IPS-18c (cell line): ENCODE data around the gene MOK.

Source experiments
- H3K4me3 ChIP-seq: 2 replicates; pipeline ENCODE4 v1.7.0; 2013; ENCODE audit warnings: low read depth, mild to moderate bottlenecking, low read length, moderate library complexity; ENCODE audit not compliant: insufficient read depth
- H3K9me3 ChIP-seq: one replicate; pipeline ENCODE4 v1.6.1; 2013; ENCODE audit warnings: mild to moderate bottlenecking, low read length, moderate library complexity; ENCODE audit not compliant: control insufficient read depth, insufficient read depth

The MOK gene

DNA sequence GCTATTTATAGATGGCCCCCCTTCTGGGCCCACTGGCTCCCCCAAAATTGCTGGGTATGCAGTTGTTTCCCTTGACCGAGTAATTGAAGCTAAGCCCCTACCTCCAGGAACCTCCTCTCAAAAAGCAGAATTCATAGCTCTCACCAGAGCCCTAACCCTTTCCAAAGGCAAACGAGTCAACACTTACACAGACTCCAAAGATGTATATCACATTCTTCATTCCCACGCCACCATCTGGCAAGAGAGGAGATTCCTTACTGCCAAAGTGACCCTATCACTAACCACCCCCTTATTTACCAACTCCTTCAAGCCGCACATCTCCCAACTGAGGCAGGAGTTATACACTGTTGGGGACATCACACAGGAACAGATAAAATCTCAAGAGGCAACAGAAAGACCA is 66.8 kb downstream of the MOK start:
- H3K4me3 ChIP-seq, result no peak overlapping the region
- H3K9me3 ChIP-seq, result peaks cover 2% of the 10 kb centered on the region

DNA sequence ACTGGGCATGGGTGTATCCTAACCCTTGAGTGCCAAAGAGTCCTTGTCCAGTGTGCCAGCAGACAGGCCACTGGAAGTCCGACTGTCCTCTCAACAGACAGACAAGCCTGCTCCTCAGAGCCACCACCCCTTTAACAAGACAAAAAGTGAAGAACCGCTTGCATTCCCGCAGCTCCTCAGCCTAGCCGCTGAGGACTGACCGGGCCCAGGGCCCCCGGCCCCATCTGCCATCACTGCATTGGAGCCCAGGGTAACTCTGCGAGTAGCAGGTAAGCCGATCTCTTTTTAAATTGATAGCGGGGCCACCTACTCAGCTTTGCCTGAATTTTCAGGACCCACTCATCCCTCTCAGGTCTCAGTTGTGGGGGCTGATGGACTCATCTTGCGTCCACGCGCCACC is 68.9 kb downstream of the MOK start:
- no peak overlapping the region for H3K4me3 ChIP-seq
- peaks cover 2% of the 10 kb centered on the region for H3K9me3 ChIP-seq

DNA sequence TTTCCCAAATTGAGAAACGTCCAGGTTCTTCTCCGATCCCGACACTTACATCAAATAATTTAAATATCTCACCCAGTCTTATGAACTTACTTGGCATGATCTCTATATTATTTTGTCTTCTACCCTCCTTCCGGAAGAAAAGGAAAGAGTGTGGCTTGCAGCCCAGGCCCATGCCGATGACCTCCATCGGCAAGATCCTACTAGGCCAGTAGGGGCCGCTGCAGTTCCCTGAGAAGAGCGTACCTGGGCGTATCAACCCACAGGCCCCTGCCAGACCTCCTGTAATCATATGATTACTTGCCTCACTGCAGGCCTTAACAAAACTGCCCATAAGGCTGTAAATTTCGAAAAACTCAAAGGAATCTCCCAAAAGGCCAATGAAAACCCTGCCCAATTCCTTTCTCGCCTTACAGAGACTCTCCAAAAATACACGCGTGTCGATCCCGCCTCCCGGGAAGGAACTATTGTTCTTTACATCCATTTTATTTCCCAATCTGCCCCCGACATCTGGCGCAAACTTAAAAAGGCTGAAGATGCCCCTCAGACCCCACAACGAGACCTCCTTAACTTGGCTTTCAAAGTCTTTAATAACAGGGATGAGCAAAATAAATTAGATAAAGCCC is 69.6 kb downstream of the MOK start:
- H3K4me3 ChIP-seq, result no peak overlapping the region

DNA sequence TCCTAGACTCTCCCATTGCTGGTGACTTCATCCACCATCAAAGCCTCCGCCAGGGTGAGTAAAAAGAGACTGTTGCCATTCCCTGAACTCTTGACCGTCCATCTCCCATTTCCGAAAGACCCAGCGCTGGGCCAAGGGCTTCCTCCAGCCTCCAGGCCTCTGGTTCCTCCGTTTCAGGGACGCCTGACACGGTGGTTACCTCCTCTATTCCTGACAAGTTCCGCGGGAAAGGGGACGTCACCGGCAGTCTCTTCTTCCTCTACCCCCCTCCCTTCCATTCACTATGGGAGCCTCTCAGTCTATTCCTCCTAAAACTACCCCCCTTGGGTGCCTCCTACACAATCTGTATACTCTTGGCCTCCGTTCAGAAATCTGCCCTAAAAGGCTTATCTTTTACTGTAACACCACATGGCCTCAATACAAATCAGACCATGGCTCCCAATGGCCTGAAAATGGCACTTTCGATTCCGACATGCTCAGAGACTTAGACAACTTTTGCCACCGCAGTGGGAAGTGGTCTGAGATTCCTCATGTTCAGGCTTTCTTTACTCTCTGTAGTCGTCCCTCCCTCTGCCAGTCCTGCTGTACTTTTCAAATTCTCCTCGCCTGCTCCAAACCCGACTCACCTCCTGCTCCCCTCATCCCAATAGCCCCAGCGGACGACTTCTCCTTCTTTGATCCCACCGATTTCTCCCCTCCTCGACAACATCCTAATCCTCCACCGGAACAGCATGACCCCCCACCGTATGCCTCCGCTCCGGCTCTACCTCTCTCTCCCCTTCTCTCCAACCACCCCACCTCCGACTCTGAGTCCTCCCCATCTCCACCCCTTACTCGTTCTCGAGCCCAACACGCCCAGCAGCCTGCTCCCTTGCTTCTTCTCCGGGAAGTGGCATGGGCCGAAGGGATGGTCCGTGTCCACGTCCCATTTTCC is 70.4 kb downstream of the MOK start:
- Histone ChIP-seq H3K9me3 (no peaks in the 10 kb centered on the region), H3K4me3 (no peak overlapping the region)

More for the DNA sequence above, 69.6 kb downstream of the MOK start:
- H3K9me3 ChIP-seq, result no peaks in the 10 kb centered on the region

DNA sequence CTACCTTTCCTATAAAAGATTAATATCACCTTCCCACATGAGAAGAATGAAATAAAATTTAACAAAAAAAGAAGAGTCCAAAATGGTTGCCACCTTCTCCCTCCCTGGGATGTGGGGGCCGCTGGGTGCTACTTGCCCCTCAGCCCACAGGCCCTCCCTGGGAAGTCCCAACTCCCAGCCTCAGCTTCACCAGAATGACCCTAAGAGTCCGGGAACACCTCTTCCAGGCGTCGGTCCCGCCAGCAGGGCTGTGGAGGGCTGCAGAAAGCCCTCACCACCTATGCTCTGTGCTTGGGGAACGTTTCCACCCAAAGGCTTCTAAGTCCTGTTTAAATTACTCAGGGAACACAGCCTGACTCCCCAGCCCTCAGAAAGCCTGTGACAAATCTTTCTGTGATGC is 71.9 kb downstream of the MOK start:
- no peaks in the 10 kb centered on the region for H3K9me3 ChIP-seq
- no peak overlapping the region for H3K4me3 ChIP-seq

DNA sequence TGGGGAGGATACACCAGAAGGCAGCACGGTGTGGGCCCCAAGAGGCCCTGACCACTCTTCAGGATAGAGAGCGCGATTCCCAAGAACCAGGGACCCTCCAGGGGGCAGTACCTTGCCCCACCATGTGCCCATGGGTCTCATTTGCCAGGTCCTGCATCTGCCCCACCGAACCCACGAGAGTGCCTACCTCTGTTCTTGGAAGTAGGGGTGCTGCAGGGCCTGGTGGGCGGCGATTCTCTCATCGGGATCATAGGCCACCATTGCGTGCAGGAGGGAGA is 72.7 kb downstream of the MOK start:
- no peaks in the 10 kb centered on the region for H3K9me3 ChIP-seq

DNA sequence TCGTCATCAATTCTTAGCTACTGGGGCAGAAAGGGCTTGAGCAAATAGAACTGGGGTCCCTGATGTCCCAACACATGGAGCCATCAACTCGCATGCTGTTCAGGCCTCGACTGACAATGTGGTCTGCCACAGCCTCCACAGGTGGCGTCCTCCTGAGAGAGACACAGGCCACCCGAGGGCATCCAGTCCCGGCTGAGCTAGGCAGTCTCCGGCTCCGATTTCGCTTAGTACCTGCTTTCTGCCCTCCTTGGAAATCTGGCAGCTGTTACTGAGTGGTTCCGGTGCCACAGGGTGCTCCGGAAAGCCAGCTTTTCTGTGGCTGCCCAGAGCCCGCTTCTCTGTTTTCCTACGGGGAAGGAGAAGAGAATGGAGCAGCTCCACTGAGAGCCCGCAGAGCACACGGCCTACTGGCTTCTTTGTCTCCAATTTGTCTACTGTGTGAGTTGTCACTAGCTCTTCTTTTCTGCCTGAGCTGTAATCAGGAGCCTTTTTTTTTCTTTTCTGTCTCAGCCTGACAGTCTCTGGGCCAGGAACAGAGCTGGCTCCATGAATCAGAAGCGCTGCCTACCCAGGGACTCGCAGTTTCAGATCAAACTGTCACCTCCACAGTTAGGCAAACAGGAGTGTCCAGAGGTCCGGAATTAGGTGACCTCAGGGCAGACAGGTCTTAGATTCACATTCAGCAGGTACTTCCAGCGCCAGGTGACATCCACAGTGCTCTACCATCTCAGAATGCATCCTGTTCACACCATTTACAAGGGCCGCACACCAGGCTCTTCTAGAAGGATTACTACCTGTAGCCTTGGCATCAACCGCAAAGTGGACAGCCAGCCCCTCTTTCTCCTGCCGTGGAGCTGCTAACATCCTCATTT is 73.3 kb downstream of the MOK start:
- H3K9me3 ChIP-seq, result no peaks in the 10 kb centered on the region
- no peak overlapping the region for H3K4me3 ChIP-seq

More for the DNA sequence above, 72.7 kb downstream of the MOK start:
- no peak overlapping the region for H3K4me3 ChIP-seq

DNA sequence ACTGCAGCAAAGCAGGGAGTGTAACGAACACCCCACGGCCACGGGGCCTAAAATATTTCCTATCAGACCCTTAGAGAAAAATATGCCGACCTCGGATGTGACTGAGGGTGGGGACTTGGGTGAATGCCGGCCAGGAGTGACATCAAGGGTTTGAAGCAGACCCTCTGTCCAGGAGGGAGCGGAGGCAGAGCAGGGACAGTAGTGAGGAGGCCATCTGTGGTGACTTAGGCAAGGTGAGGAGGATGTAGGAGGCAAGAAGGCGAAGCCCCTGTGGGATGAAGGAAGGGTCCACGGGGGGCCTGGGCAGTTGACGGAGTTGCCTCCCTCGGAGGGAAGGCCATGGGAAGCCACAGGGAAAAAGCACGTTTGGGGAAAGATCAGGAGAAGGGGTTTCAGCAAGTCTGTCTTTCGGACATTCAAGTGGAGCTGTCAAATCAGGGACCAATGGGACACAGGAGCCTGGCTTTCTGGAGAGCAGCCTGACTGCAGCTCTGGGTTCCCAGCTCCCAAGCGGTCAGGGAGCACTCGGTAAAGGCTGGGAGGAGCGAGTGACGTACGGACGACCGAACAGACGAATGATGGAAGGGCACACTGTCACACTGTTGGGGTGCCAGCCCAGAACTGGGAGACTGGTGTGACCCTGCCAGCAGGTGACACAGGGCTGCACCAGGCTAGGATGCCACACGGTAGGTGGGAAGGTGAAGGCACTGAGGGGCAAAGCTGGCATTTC is 74.3 kb downstream of the MOK start:
- no peak overlapping the region for H3K4me3 ChIP-seq
- H3K9me3 ChIP-seq, result no peaks in the 10 kb centered on the region

DNA sequence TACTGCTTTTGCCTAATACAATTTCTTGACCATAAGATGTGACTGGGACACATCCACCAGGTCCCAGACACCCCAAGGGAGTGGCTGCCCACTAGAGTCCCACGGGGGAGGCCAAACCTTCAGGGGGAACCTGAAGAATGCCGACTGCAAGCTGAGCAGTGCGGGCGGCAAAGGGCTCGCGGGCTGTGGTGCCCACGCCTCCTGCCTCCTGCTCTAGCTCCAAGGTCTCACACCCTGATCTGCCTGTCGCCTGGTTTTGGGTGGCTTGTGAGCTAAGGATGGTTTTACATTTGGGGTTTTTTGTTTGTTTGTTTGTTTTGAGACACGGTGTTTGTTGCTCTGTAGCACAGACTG is 75.2 kb downstream of the MOK start:
- no peaks in the 10 kb centered on the region for H3K9me3 ChIP-seq
- no peak overlapping the region for H3K4me3 ChIP-seq

DNA sequence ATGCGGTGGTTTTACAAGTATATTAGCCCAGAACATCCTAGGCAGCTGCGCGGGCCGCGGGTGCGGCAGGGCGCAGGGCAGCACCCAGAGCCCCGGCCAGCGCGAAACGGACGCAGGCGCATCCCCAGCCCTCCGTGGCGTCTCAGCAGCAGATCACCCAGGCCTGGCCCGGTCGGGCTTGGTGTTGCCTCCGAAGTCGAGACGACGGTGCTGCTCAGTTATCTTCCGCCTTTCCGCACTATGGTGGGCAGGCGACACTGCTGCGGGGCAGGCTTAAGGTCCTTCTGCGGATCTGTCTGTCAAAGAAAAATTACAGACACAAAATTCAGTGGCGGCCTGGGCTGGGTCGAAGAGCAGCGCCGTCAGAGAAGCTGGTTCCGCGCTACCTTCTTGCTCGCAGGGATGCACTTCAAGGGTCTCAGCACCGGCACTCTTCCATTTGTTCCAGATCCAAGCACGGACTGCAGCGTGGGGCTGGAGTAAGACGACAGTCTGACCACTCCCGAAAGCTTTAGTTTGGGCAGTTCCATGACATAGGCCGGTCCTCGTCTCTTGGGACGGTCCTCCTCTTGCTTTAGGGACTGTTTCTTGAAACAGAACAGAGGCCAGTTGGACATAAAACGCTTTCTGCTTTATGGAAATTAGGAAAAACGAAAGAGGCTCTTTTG is 75.8 kb downstream of the MOK start:
- no peak overlapping the region for H3K4me3 ChIP-seq
- no peaks in the 10 kb centered on the region for H3K9me3 ChIP-seq

DNA sequence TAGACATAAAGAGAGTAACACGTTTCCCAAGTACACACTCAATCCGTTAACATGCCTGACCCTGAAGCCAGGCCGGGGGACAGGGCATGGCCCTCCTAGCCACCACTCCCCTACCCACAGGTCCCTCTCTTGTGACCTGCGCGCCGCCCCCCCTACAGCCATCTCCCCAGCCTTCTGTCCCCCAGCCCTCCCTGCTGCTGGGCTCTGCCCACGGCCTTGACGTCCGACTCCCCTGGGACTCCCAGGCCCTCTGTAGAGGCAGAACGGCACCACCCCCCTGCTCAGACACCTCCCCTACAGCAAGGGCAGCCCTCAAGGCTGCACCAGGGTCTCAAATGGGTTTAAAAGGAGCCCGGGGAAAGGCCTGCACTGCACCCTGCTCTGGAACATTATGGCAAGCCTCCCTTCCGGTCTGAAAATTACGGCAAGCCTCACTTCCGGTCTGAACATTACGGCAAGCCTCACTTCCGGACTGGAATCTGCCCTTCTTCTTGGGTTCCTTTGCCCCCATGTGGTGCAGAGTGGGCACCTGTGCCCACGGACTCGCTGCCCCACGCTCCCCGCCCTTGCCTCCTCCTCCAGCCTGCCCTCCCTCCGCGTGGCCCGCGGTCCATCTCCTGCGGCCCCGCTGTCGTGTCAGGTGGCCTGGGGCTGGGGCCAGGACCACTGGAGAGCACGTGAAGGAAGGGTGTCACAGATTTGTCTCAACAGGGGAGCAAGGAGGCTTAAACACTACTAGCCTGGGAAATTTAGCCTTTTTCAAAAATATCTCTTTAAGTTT is 77.6 kb downstream of the MOK start:
- Histone ChIP-seq H3K4me3 (no peak overlapping the region), H3K9me3 (no peaks in the 10 kb centered on the region)

DNA sequence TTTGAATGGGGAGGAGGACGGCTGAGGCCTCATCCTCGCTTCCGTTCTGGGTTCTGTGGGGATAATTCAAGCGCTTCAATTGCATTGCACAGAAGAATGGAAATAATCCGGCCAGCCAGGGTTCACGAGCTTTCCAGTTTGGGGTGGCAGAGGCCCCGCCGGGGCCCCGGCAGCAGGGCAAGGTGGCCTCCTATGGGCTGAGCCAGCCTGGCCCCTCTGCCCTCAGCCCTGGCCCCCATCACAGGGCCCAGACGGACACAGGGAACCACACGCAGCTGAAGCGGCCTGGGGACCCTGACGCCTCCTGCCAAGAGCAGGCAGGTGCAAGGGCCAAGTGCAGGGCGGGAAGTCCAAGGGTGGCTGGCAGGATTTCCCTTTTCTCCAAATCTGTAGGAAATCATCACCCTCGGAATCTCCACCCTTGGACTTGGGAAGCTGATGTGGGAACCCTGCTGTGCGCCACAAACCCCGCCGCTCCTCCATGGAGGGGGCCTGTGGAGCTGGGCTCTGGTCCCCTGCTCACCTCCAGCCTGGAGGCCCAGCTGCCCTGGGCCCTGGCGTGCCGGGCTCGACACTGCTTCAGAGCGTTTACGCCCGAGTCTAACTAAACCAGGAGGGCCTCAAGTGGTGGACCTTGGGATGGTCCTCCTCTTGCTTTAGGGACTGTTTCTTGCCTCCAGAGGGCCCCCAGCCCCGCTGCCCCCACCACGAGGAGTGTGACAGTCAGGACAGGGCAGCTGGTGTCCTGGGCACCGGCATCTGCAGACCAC is 78.4 kb downstream of the MOK start:
- Histone ChIP-seq H3K9me3 (no peaks in the 10 kb centered on the region), H3K4me3 (no peak overlapping the region)

DNA sequence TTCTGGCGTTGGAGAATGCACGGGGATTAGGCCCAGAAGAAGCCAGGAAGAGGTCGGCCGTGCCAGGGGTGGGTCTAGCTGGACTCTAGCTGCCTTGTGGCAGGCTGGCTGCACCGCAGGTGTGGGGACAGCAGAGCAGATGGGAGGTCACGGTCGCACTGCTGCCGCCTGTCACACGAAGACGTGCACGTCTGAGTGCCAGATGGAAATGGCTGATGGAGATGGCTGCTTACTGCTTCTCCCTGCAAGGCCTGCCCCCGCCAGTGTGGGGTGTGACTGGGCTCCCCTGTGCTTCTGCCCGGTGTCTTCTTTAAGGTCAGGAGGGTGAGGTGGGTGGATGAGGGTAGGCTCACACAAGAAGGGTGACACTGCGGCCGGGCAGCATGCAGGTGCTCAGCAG is 79.0 kb downstream of the MOK start:
- H3K9me3 ChIP-seq, result no peaks in the 10 kb centered on the region
- no peak overlapping the region for H3K4me3 ChIP-seq

DNA sequence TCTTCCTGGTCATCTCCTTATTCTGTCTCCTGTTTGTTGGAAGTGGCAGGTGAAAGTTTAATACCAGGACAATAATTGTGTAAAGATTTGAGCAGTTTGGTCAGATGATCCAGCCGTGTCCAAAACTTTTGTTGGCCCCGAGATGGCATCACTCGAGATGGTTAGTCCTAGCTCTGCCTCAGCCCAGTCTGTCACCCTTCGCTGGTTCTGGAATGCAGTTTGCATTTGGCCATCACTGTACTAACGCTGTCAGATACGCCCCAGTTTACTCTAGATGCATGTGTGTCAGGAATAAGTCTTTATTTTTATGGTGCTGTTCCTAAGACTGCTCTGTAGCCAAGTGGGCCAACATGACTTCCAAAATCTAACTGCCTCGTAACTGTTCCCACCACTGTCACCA is 79.6 kb downstream of the MOK start:
- no peak overlapping the region for H3K4me3 ChIP-seq
- no peaks in the 10 kb centered on the region for H3K9me3 ChIP-seq

DNA sequence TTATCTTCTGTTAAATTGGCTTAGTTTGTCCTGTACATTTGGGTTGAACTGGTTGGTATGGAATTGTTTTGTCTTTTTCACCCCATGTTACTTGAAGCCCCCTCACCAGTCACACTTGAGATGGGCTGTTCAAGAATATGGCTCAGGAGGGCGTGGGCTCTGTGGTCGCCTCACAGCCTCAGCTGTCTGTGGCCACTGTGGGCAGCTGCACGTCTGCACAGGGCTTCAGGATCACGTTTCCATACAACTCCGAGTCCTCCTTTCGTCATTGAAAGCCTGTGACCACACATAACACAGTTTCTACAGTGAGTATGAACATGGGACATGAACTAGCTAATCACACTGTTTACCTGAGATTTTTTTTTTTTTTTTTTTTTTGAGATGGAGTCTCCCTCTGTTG is 81.3 kb downstream of the MOK start:
- Histone ChIP-seq H3K4me3 (no peak overlapping the region), H3K9me3 (no peaks in the 10 kb centered on the region)

DNA sequence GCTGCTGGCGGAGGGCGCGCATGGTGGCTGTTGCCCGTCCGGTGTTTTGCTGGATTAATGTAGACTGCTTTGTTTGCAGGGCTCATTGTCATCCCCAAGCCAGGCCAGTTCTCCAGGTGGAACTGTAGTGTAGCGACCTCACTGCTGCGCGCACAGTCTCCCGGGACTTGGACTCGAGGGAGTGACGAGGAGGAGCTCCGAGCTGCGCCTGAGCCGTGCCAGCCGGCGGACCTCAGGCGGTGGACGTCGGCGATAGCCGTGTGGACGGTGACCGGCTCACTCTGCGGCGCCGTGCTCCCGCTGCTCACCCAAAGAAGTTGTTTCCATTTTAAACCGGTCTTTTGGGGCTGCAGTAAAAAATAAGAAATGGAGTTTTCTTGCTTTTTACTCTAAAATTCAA is 82.2 kb downstream of the MOK start:
- no peaks in the 10 kb centered on the region for H3K9me3 ChIP-seq
- no peak overlapping the region for H3K4me3 ChIP-seq
